KMS-11 (cell line): Measurements from ENCODE around the gene FANCC.

ENCODE experiments used
- H2AFZ ChIP-seq: fragments of 200-600 bp; sonication (generic); 2 replicates; pipeline ENCODE4 v1.6.1; 2016; ENCODE audit warnings: antibody characterized with exemption, mixed run types, low read depth
- H3K27ac ChIP-seq: fragments of 200-600 bp; sonication (generic); 2 replicates; pipeline ENCODE4 v1.6.1; 2016; ENCODE audit warnings: mild to moderate bottlenecking, mixed run types
- H3K27me3 ChIP-seq: fragments of 200-600 bp; sonication (generic); 2 replicates; pipeline ENCODE4 v1.6.1; 2017; ENCODE audit warnings: mild to moderate bottlenecking, low read depth, mixed run types, moderate library complexity; ENCODE audit not compliant: insufficient read depth
- H3K36me3 ChIP-seq: fragments of 200-600 bp; sonication (generic); 2 replicates; pipeline ENCODE4 v1.6.1; 2017; ENCODE audit warnings: mild to moderate bottlenecking, mixed run types; ENCODE audit not compliant: insufficient read depth
- H3K4me1 ChIP-seq: fragments of 200-600 bp; sonication (generic); 2 replicates; pipeline ENCODE4 v1.6.1; 2016; ENCODE audit warnings: mild to moderate bottlenecking, low read depth, mixed run types; ENCODE audit not compliant: poor library complexity, severe bottlenecking
- H3K4me2 ChIP-seq: fragments of 200-600 bp; sonication (generic); 2 replicates; pipeline ENCODE4 v1.7.0; 2016; ENCODE audit warnings: mild to moderate bottlenecking, mixed run types
- H3K4me3 ChIP-seq: fragments of 200-600 bp; sonication (generic); IDR thresholded peaks from 2 replicates; pipeline ENCODE4 v1.6.1; 2017; ENCODE audit warnings: low read depth, low read length, mixed read lengths; ENCODE audit not compliant: insufficient read depth
- H3K79me2 ChIP-seq: fragments of 200-600 bp; sonication (generic); 2 replicates; pipeline ENCODE4 v1.6.1; 2016; ENCODE audit warnings: low read depth, mixed run types; ENCODE audit not compliant: insufficient read depth
- H3K9ac ChIP-seq: fragments of 200-600 bp; sonication (generic); 2 replicates; pipeline ENCODE4 v1.6.1; 2016; ENCODE audit warnings: mild to moderate bottlenecking, mixed run types
- H4K20me1 ChIP-seq: fragments of 200-600 bp; sonication (generic); 2 replicates; pipeline ENCODE4 v1.6.1; 2016; ENCODE audit warnings: mild to moderate bottlenecking, mixed run types; ENCODE audit not compliant: insufficient read depth
- CTCF ChIP-seq: fragments of 200-600 bp; sonication (generic); conservative IDR thresholded peaks from 2 replicates; pipeline ENCODE4 v1.6.1; 2017; ENCODE audit warnings: low read depth, mild to moderate bottlenecking, antibody characterized with exemption, low read length, moderate library complexity, mixed read lengths

Gene FANCC

GRCh38 chr9:95080961-95081647 is 236.4 kb downstream of the FANCC start:
- TF ChIP-seq CTCF: no peak
- no peaks in the 10 kb centered on the region for H3K4me1 ChIP-seq
- H3K4me2 ChIP-seq: no peak overlapping the region
- H3K79me2 ChIP-seq: no peaks in the 10 kb centered on the region
- no peak overlapping the region for H2AFZ ChIP-seq
- no peaks in the 10 kb centered on the region for H3K36me3 ChIP-seq
- H3K4me3 ChIP-seq: no peak overlapping the region
- H3K27ac ChIP-seq: no peak overlapping the region
- no peak overlapping the region for H3K9ac ChIP-seq
- H3K27me3 ChIP-seq: no peaks in the 10 kb centered on the region
- no peaks in the 10 kb centered on the region for H4K20me1 ChIP-seq

GRCh38 chr9:95079461-95079860 is 238.0 kb downstream of the FANCC start:
- H2AFZ ChIP-seq: no peak overlapping the region
- no peak overlapping the region for H3K4me2 ChIP-seq
- H3K36me3 ChIP-seq: no peaks in the 10 kb centered on the region
- H3K4me1 ChIP-seq: no peaks in the 10 kb centered on the region
- H3K27me3 ChIP-seq: no peaks in the 10 kb centered on the region
- no peak overlapping the region for H3K4me3 ChIP-seq
- H3K79me2 ChIP-seq: no peaks in the 10 kb centered on the region
- TF ChIP-seq CTCF: no peak
- no peaks in the 10 kb centered on the region for H4K20me1 ChIP-seq
- no peak overlapping the region for H3K9ac ChIP-seq
- H3K27ac ChIP-seq: no peak overlapping the region

- TF ChIP-seq CTCF: no peak
- H3K36me3 ChIP-seq: no peaks in the 10 kb centered on the region
- no peaks in the 10 kb centered on the region for H3K79me2 ChIP-seq
- H3K4me2 ChIP-seq: no peak overlapping the region
- no peak overlapping the region for H3K27ac ChIP-seq
- H4K20me1 ChIP-seq: no peaks in the 10 kb centered on the region
- H3K4me3 ChIP-seq: no peak overlapping the region
- H3K9ac ChIP-seq: no peak overlapping the region
- H3K4me1 ChIP-seq: no peaks in the 10 kb centered on the region
- no peaks in the 10 kb centered on the region for H3K27me3 ChIP-seq
- H2AFZ ChIP-seq: no peak overlapping the region
These were observed 238.6 kb downstream of the FANCC start for GRCh38 chr9:95078939-95079338.

GRCh38 chr9:95078511-95078910 is 239.0 kb downstream of the FANCC start:
- no peak for TF ChIP-seq CTCF
- Histone ChIP-seq H3K4me2 (no peak overlapping the region), H3K27me3 (no peaks in the 10 kb centered on the region), H3K9ac (no peak overlapping the region), H2AFZ (no peak overlapping the region), H3K79me2 (no peaks in the 10 kb centered on the region), H4K20me1 (no peaks in the 10 kb centered on the region), H3K36me3 (no peaks in the 10 kb centered on the region), H3K4me1 (no peaks in the 10 kb centered on the region), H3K27ac (no peak overlapping the region), H3K4me3 (no peak overlapping the region)
